Ishikawa (cell line): ENCODE data around the gene BAIAP3.

Experiments
- CEBPB ChIP-seq: IDR thresholded peaks from 2 replicates; pipeline ENCODE4 v1.6.1; 2012
- CREB1 ChIP-seq: IDR thresholded peaks from 2 replicates; pipeline ENCODE4 v1.6.1; 2012; ENCODE audit warnings: low read depth
- EGR1 ChIP-seq: IDR thresholded peaks from 2 replicates; pipeline ENCODE4 v1.6.1; 2012
- EP300 ChIP-seq: IDR thresholded peaks from 2 replicates; pipeline ENCODE4 v1.6.1; 2012; ENCODE audit warnings: borderline replicate concordance
- MAX ChIP-seq: IDR thresholded peaks from 2 replicates; pipeline ENCODE4 v1.6.1; 2012
- NFIC ChIP-seq: IDR thresholded peaks from 2 replicates; pipeline ENCODE4 v1.6.1; 2012
- RAD21 ChIP-seq: IDR thresholded peaks from 2 replicates; pipeline ENCODE4 v1.6.1; 2012; ENCODE audit warnings: low read depth
- REST ChIP-seq: IDR thresholded peaks from 2 replicates; pipeline ENCODE4 v1.6.1; 2012; ENCODE audit warnings: low read depth, mild to moderate bottlenecking
- TAF1 ChIP-seq: IDR thresholded peaks from 2 replicates; pipeline ENCODE4 v1.6.1; 2012; ENCODE audit warnings: low read depth, mild to moderate bottlenecking
- TCF12 ChIP-seq: IDR thresholded peaks from 2 replicates; pipeline ENCODE4 v1.6.1; 2012; ENCODE audit warnings: low read depth
- USF1 ChIP-seq: IDR thresholded peaks from 2 replicates; pipeline ENCODE4 v1.6.1; 2012
- YY1 ChIP-seq: IDR thresholded peaks from 2 replicates; pipeline ENCODE4 v1.6.1; 2012; ENCODE audit warnings: low read depth

GRCh38 chr16:1315081-1316032 lies 18.1 kb upstream of the BAIAP3 start:
- no peak for TF ChIP-seq EGR1
- no peak for TF ChIP-seq MAX
- TF ChIP-seq EP300, result no peak
- no peak for TF ChIP-seq RAD21
- no peak for TF ChIP-seq YY1
- TF ChIP-seq REST, result no peak
- no peak for TF ChIP-seq TCF12
- TF ChIP-seq CEBPB, result no peak
- no peak for TF ChIP-seq USF1
- TF ChIP-seq CREB1, result no peak
- TF ChIP-seq TAF1, result no peak
- TF ChIP-seq NFIC, result no peak
